GM21360 (cell line): ENCODE data around the gene COL17A1.

ENCODE experiments used
- ATAC-seq: cut with Tn5 transposase; IDR thresholded peaks from one replicate; pipeline ENCODE4 v1.9.1; 2021; ENCODE audit warnings: mild to moderate bottlenecking, moderate library complexity; ENCODE audit not compliant: unreplicated experiment

COL17A1 gene

DNA sequence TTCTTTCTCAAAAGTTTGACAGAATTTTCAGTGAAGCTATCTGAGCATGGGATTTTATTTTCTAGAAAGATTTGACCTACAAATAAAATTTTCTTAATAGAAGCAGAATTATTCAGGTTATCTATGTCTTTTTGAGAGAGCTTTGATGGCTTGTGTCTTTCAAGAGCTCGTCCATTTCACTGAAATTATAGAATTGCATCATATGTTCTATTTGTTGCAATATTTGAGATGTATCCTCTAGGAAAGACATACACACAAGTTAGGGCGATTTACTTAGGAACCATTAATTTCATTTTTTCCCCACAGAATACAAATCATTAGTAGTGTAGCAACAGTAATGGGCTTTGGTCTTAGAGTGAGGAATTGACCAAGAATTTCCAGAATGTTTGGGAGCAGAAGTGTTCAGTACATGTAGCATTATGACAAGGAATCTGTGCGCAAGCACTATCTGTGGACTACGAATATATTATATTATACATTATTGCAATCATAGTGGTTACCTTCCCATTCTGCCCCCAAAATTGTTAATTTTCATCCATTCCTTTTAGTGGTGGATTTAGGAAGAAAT, 12.8 kb upstream of the COL17A1 start:
- ATAC-seq, result no peak

DNA sequence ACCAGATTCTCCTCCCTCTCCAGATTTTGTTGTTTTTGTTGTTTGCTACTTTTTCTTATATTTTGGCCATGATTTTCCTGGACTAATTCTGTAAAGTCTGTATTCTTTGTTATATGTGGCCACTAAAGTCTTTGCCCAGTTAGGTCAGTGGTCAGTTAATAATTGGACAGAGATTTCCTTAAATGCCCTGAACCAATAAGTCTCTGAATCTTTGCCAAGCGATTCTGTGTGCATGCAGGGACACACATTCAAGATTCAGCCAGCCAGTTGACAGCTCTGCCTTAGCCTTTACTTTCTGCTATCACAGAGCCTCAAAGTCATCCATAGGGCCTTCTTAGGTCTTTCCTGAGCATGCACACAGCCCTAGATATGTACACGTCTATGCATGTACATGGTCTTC, 11.0 kb upstream of the COL17A1 start:
- ATAC-seq, result no peak

DNA sequence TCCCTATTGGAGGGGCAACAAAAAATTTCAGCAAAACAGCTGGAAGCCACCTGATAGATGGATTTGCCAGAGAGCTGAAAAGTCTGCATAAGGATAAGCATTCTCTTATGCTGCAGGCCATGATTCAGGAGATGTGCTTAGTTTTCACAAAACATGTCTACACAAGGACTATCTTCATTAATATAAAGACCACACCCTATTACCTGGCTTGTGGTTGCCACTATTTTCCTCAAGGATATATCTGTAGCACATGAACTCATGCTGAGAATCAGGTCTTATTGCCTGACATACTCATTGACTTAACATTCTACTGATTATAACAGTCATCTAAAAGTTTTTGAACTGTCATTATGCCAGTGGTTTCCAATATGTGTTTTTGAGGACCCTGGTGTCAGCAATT, 7.1 kb upstream of the COL17A1 start:
- ATAC-seq, result no peak

DNA sequence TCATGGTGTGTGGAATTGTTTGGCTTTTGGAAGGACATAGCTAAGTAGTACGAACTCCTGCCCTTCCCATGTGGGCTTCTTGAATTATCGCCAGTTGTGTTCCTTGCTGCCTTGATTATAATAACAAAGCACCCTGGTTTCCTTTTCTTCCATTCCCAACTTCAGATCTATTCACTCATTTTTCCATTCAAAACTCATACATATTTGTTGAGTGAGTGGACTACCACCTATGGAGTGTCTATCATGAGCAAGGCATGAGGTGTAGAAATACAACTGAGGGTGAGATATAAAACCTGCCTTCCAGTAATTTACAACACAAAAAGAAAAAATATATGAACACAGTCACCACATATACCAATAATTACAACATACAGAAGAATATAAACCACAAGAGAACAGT, 4.9 kb upstream of the COL17A1 start:
- ATAC-seq, result no peak

DNA sequence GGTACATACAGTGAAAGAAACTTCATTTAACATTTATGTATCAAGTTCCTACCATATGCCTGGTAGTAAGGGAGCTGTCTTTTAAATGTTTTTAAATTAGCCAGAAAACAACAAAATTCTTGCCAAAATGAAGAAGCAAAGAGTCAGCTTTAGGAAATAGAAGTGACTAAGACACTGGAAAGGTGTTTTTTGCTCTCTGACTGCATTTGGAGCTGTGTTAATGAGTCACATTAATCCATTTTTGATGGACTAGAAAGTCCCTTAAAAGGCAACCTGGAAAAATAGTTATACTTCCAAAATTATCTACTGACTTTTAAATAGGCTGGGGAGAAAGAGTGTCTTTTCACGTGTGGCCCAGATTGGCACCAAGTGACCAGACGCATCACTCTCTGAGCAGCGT, 3.9 kb upstream of the COL17A1 start:
- ATAC-seq, result no peak

DNA sequence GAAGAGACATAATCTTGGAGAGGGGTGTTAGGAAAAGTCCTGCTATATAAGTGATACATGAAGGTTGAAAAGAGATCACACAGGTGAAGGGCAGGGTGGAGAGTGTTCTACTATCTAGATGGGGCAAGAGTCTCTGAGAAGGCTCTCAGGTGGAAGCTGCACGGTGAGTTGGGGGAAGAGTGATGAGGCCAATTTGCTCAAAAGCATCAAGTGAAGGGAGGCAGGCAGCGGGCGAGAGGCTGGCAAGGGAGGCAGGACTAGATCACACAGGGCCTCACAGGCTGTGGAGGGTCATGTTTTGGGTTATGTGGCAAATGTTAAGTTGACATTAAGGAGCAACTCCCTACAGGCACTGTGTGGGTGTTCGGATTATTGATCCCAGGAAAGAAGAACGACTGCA, 2.6 kb upstream of the COL17A1 start:
- ATAC-seq, result no peak

DNA sequence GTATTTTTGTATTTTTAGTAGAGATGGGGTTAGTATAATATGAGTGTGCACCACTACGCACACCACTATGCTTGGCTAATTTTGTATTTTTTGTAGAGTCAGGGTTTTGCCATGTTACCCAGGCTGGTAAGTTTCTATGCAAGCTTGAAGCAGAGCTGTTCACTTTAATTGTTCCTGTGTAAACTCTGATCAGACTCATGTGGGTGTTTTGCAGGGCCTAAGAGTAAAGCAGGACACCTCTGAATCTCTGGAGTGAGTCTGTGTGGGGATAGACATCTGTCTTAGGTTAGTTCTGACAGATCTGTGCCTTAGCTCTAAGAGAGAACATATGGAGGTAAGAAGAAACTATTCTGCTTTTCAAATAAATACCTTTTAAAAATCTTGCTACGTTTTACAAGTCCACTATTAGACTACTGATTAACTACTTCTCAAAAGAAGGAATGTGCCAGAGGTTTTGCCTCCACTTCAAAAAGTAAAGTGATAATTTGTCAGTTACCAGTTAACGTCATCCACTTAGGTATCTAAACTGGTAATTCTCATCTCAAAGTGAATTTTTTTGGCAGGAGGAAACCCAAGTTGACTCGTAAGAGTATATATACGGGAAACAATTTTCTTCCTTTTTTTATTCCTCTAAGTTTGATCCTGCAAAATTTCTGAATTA, 1.1 kb downstream of the COL17A1 start:
- ATAC-seq, result no peak

DNA sequence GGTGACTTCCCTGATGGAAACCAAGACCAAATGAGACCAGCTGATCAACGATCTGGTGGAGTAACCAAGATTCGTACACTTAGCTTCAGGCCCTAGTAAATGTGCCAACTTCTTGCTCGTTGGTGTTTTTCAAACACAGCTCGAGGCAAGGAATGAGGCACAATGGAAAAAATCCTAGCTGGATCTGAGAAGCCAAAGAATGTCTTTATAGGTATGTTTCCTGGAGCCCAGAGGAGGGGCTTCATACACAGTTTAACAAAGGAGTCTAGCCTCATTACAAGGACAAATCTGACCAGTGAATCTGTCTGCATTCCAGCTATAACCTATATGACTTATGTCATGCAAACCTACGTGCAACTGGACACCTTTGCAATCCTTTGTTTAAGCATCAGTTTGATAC, 3.7 kb downstream of the COL17A1 start:
- no peak for ATAC-seq

DNA sequence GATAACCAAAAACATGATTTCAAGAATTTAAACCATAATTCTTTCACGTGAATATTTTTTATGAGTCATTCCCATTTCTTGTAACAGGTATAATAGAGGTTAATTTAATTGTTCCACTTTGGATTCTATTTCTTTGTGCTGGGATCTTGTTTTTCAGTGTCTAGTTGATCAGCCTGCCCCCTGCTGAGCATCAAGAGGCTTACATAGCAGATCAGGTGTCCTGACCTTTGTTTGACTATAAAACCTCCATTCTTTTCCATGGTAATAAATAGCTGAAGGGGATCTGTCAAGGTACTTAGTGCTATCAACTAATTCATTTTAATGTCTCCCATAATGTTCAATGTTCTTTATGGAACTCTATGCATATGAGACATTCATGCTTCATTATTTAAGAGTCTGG, 4.9 kb downstream of the COL17A1 start:
- ATAC-seq, result no peak

DNA sequence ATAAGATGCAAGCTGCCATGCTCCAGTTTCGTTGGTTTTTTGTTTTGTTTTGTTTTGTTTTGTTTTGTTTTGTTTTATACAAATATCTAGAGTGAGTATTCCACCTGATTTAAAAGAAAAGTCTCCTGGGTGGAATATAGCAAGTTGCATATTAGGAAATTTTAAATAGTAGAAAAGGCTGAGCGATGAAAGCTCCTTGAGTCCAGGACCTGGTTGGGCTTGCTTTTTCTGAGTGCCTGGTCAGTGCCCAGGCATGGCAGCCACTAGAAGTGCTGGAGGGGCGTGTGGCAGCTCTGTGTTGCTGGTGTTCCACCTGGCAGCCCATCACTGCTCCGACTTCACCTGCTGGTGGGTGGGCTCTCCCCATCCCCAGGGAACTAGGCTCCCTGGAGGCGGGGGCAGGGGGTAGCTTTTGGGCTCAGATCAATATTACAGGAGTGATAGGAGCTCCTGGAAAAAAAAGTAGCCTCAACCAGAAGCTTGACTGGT, 8.0 kb downstream of the COL17A1 start:
- no peak for ATAC-seq

DNA sequence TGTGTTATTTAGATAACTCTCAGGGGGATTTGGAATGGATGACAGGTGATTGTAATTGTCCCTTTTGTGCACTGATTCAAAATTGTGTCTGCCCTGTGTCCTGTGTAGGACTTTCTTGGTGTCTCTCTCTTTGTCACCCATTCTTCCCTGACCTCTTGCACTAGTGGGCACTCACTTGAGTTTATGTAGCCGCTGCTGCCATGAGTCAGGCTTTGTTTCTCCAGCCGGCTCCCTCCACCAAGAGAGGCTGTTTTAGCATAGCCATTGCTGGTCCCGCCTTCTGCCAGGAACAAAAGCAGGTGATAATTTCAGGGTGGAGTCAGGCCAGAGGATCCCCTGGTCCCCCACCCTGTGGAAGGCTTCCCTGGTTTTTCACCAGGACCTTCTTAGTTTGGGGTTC, 8.4 kb downstream of the COL17A1 start:
- ATAC-seq, result no peak

DNA sequence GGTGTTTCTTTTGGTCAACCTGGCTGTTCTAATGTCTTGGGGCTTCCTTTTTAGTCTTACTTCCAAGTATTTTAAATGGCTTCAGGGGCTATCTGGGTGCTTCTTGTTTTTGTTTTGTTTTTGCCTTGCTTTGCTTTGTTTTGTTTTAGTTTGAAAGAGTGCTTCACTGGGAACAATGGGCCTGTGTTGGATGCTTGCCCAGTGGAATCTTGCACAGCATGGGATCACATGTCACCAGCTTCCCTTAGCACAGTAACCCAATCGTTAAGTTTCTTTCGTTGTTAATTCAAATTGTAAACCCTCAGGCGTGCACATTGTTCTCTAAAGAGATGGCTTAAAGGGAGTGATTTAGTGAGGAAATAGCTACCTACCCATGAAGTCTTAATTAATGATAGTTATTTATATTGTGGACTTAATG, 8.9 kb downstream of the COL17A1 start:
- no peak for ATAC-seq

DNA sequence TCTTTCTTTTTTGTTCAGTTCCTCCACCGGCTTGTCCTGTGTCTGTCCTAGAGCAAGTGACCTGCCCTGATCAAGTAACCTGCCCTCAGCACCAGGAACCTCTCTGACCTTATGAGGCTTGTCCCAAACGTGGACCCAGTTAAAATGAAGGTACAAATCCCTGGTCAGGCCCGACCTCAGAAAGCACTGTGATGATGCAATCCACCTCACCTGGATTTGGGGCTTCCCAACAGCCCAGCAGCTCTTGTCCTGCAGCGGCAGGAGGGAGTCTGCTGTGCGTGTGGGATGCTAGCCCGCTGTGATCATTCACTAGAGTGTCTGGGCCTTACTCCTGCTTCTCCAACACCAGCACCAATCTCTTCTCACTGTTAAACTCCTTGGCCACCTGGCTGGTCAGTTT, 11.2 kb downstream of the COL17A1 start:
- ATAC-seq, result no peak

DNA sequence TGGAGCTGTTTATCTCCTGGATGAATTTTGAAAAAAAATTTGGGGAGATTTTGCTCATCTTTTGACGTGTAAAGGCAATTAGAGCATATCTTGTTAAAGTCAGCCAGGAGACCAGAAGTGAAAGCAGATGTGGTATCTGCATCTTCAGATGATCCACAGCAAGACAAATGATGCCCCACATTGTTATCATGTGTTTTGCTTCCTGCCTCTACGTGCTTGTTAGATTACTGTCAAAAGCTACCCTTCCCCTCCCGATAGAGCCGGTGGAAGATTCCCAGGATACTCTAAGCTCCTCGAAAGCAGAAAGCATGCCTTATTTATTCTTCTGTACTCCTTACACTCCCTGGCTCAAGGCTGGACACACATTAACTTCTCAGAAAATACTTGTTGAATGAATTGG, 12.9 kb downstream of the COL17A1 start:
- no peak for ATAC-seq

DNA sequence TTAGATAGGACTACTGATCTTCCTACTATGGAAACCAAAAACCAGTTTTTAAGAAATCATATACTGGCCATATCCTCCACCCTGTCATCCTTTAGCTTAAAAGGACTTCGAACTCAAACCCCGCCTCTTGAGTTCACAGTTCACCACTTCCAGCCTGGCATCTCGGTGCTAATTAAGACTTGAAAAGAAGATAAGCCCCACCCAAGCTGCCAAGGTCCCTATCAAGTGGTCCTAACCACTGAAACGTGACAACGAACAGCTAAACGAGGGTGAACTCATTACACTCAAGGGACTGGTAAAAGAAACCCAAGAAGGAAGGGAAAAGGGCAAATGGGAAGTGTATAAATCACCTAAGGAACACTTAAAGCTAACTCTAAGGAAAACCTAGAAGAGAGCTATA, 16.1 kb downstream of the COL17A1 start:
- ATAC-seq, result no peak

DNA sequence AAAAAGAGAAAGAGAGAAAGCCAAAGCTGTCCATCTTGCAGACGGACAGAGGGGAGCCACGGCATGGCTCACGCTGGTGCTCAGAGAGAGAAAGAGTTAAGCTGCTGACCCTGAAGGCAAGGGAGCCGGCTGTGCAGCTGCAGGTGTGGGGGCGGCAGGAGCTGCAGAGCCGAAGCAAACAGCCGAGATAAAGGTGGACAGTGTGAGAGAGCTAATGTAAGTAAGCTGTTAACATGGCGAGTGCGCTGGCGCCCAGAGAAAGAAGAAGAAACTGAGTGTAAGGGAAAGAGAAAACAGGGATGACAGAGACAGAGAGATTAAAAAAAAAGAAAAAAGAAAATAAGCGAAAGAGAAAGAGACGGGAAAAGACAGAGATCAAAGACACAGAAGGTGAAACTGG, 18.2 kb downstream of the COL17A1 start:
- ATAC-seq, result no peak

DNA sequence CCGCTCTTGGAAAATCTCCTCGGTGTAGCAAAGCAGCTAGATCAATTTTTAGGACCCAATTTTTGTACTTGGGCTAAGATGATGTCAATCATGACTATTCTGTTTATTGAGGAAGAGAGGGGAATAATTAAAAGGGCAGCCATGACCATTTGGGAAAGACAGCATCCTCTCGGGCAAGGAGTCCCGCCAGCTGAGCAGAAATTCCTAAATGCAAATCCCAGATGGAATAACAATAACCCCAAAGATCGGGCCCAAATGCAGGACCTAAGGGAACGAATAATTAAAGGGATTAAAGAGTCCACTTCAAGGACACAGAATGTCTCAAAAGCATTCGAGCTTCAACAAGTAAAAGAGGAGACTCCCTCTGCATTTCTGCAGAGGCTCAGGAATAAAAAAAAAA, 18.7 kb downstream of the COL17A1 start:
- no peak for ATAC-seq

DNA sequence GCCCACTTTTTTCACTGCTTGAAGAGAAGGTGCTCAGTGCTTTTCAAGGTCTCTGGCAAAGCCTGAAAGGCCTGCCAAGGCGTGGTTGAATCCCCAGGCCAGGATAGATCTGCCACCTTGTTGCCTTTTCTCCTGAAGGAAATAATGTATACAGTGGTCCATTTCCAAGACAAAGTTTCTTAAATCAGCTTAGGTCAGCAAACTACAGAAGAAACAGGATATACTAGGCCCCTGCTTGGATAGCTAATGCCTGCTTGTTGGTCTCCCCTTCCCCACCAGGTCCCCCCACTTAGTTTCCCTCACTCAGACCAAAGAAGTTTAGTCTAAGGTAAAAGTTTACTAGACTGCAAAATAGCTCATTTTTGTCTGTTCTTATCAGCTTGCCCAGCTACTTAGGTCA, 19.9 kb downstream of the COL17A1 start:
- ATAC-seq, result no peak

DNA sequence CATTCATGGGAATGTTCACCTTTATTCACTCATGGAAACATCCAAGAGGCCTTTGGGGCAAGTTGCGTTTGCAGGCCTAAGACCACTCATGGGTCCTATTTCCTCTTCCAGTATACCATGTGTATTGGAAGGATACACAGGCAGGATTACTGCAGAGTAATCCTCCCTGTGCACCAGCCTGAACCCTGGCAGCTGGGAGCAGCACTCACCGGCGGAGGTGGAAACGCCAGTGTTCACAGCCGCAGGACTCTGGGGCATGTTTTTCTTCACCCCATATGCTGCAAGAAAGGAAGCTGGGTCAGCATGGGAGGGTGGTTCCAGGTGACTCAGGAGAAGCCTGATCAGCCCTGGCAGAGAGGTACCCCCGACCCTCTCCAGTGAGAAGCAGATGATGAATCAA, 24.5 kb downstream of the COL17A1 start:
- ATAC-seq, result no peak

DNA sequence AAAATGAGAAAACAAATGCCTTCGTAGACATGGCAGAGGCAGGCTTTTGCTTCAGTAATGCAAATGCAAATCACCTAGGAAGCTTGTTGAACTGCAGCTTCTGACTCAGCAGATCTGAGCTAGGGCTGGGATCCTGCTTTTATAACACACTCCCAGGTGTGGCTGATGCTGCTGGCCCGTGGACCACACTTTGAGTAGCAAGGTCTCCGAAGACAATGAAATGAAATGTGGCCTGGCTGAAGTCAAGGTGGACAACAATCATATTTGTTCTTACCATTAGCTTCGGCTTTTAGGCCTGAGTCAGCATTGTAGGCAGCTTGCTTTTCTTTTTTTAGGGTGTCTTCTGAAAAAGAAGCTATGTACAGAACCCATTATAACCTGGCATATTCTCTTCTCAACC, 26.3 kb downstream of the COL17A1 start:
- no peak for ATAC-seq

DNA sequence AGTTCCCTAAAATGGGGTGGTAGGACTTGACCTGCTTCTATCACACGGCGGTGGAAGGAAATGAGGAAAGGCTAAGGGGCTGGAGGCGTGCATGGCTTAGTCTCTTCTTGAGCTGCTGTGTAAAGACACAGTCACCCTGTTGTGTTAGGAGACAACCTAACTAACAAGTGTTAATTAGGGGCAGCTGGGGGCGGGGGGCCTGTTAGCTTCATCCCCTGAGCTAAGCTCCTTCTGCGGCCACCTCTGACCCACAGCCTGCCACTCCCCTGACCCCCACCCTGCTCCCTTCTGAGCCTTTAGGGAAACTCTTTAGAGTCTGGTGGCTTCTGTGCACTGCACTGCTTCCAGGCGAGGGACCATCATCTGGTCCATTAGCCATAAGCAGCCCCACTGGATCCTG, 28.0 kb downstream of the COL17A1 start:
- no peak for ATAC-seq

DNA sequence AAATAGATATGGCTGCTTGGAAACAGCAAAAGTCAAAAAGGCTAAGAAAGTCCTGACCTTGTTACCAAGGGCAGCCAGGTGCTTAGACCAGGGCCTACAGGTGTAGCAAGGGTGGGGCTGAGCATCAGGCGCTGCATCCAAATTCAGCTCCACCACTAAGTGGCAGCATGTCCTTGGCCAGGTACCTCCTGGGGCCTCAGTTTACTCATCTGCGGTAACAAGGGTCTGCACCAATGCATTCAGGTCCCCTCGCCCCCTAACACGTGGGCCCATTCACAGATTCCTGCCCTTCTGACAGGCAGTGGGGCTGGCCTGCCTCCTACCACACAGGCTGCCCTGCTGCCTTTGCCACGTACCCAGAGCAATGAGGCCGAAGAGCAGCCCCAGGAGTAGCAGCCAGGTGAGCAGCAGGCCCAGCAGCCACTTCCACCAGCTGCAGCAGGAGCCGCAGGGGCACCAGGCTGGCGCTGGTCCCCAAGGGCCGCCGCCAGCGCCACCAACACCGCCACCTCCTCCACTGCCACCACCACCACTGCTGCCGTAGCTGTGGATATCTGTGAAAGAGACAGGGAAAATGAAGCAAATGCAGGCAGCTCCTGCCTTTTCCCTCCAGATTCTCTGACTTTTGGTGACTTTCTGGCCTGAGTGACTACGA, 28.9 kb downstream of the COL17A1 start:
- no peak for ATAC-seq

DNA sequence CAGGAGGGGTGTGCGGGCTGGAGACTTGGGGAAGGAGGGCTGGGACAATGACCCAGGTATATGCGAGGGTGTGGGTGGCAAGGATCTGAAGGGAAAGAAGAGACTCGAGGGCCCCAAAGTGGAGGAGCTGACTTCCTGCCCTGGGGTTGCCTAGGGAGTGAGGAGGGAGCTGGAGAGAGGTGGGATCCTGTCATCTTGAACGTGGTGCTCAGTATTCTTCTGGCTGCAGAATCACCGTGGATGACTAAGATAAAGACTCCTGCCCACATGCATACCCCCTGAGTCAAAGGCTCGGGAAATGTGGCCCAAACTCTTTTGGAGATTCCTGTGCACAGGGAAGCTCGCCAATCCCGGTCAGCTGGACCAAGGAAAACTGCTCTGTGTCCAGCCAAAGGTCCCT, 31.2 kb downstream of the COL17A1 start:
- ATAC-seq, result no peak
